OCI-LY3 (cell line): ENCODE results near the gene STRIT1.

Experiments
- H2AFZ ChIP-seq: fragments of 200-600, 300-600 bp; shearing (Covaris generic); 2 replicates; pipeline ENCODE4 v1.6.0; 2014; ENCODE audit warnings: antibody characterized with exemption, low read depth, low read length
- H3K27ac ChIP-seq: fragments of 200-600, 300-600 bp; sonication (generic); 2 replicates; pipeline ENCODE4 v1.5.1; 2014; ENCODE audit warnings: mild to moderate bottlenecking, low read length, moderate library complexity, mixed read lengths
- H3K27me3 ChIP-seq: fragments of 200-600, 300-600 bp; sonication (generic); 2 replicates; pipeline ENCODE4 v1.6.1; 2014; ENCODE audit warnings: low read depth, low read length, mixed read lengths
- H3K36me3 ChIP-seq: fragments of 200-600, 300-600 bp; sonication (generic); replicated peaks from 2 replicates; pipeline ENCODE3; 2014; ENCODE audit warnings: low read depth, low read length, mixed read lengths
- H3K4me1 ChIP-seq: fragments of 300-600, 200-600 bp; sonication (generic); 2 replicates; pipeline ENCODE4 v1.6.1; 2014; ENCODE audit warnings: low read length, mixed read lengths
- H3K4me2 ChIP-seq: fragments of 200-600, 300-600 bp; sonication (generic); 2 replicates; pipeline ENCODE4 v1.6.1; 2014; ENCODE audit warnings: low read length, mixed read lengths
- H3K4me3 ChIP-seq: fragments of 300-600, 200-600 bp; sonication (generic); 2 replicates; pipeline ENCODE4 v1.5.1; 2014; ENCODE audit warnings: antibody characterized with exemption, mild to moderate bottlenecking, low read length, moderate library complexity
- H3K79me2 ChIP-seq: fragments of 300-600, 200-600 bp; shearing (Covaris generic); 2 replicates; pipeline ENCODE4 v1.6.1; 2014; ENCODE audit warnings: mild to moderate bottlenecking, low read length, mixed read lengths
- H3K9ac ChIP-seq: fragments of 300-600, 200-600 bp; shearing (Covaris generic); 2 replicates; pipeline ENCODE4 v1.6.0; 2014; ENCODE audit warnings: mild to moderate bottlenecking, low read length, moderate library complexity
- H3K9me3 ChIP-seq: fragments of 200-600, 300-600 bp; shearing (Covaris generic); 2 replicates; pipeline ENCODE4 v1.6.1; 2014; ENCODE audit warnings: low read length, mixed read lengths; ENCODE audit not compliant: insufficient read depth
- H4K20me1 ChIP-seq: fragments of 200-600, 300-600 bp; sonication (generic); 2 replicates; pipeline ENCODE4 v1.6.1; 2016; ENCODE audit warnings: low read length, mixed read lengths; ENCODE audit not compliant: insufficient read depth
- EZH2phosphoT487 ChIP-seq: fragments of 200-600 bp; shearing (Covaris generic); IDR thresholded peaks from 2 replicates; pipeline ENCODE4 v1.6.1; 2018; ENCODE audit warnings: antibody characterized with exemption, mixed run types, low read depth
- TF ChIP-seq, protein P1 (sequence below): fragments of 200-600, 300-600 bp; sonication (generic); IDR thresholded peaks from 2 replicates; pipeline ENCODE4 v1.5.1; 2014; ENCODE audit warnings: antibody characterized with exemption, low read length, low read depth

STRIT1 gene

DNA sequence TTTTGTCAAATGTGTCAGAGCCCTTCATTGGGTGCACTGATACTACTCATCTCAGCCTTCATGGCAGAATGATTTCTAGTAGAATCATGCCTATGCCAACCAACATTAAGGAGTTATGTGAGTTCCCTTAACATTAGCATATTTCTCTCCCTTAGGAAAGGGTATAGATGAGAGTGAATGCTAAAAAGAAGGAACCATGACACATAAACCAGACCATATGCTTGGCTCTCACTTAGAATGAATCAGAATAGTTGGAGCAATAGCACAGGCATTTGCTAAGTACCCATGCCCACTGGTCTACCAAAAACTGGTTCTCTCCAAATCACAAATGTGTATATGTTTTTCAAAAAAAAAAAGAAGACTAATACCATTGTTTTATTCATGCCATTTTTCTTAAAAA is 51.1 kb downstream of the STRIT1 start:
- no peak overlapping the region for H3K27ac ChIP-seq
- H3K79me2 ChIP-seq = no peaks in the 10 kb centered on the region
- no peak for TF ChIP-seq EZH2phosphoT487
- TF ChIP-seq, protein P1, sequence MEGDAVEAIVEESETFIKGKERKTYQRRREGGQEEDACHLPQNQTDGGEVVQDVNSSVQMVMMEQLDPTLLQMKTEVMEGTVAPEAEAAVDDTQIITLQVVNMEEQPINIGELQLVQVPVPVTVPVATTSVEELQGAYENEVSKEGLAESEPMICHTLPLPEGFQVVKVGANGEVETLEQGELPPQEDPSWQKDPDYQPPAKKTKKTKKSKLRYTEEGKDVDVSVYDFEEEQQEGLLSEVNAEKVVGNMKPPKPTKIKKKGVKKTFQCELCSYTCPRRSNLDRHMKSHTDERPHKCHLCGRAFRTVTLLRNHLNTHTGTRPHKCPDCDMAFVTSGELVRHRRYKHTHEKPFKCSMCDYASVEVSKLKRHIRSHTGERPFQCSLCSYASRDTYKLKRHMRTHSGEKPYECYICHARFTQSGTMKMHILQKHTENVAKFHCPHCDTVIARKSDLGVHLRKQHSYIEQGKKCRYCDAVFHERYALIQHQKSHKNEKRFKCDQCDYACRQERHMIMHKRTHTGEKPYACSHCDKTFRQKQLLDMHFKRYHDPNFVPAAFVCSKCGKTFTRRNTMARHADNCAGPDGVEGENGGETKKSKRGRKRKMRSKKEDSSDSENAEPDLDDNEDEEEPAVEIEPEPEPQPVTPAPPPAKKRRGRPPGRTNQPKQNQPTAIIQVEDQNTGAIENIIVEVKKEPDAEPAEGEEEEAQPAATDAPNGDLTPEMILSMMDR = no peak
- H4K20me1 ChIP-seq = no peaks in the 10 kb centered on the region
- no peak overlapping the region for H3K9ac ChIP-seq
- H3K4me3 ChIP-seq = no peak overlapping the region
- no peaks in the 10 kb centered on the region for H3K9me3 ChIP-seq
- H3K36me3 ChIP-seq = no peaks in the 10 kb centered on the region
- H2AFZ ChIP-seq = no peak overlapping the region
- H3K27me3 ChIP-seq = no peaks in the 10 kb centered on the region
- no peak overlapping the region for H3K4me2 ChIP-seq
- H3K4me1 ChIP-seq = peaks cover 25% of the 10 kb centered on the region

DNA sequence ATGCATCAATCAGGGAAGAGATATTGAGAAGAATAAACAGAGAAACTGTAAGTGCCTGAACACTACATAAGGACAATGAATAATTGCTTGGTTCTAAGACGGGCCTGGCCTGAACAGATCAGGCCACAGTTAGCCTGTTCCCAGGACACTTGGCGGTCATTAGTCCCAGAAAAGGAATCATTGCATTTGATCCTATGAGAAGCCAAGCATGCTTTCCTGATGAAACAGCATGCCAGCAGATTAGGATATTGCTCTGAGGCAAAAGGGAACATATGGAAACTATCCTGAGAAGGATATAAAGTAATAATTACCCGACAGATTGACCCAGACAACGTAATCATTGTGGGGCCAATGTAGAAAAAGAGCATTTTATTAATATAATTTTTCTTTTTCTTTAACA is 51.9 kb downstream of the STRIT1 start:
- Histone ChIP-seq H3K79me2 (no peaks in the 10 kb centered on the region), H3K4me1 (peaks cover 25% of the 10 kb centered on the region), H3K4me2 (no peak overlapping the region), H3K9ac (no peak overlapping the region), H3K27me3 (no peaks in the 10 kb centered on the region), H3K27ac (no peak overlapping the region), H3K9me3 (no peaks in the 10 kb centered on the region), H2AFZ (no peak overlapping the region), H4K20me1 (no peaks in the 10 kb centered on the region), H3K36me3 (no peaks in the 10 kb centered on the region), H3K4me3 (no peak overlapping the region)
- TF ChIP-seq EZH2phosphoT487 = no peak
- TF ChIP-seq, protein P1 = no peak
